ENCODE results near the gene PXDC1.
"Not testable (repeated sequence)": the region's sequence is repeated elsewhere in the genome, so short reads cannot be mapped to it uniquely, and the experiment has no call there.

PXDC1 gene

GRCh38 chr6:3729603-3730344 lies 21.7 kb downstream of the PXDC1 start:
- DNase-seq = no peak

GRCh38 chr6:3727593-3728108 lies 23.9 kb downstream of the PXDC1 start:
- no peak for DNase-seq

- no peak for DNase-seq
These were observed 24.5 kb downstream of the PXDC1 start for GRCh38 chr6:3727036-3727435.

DNA sequence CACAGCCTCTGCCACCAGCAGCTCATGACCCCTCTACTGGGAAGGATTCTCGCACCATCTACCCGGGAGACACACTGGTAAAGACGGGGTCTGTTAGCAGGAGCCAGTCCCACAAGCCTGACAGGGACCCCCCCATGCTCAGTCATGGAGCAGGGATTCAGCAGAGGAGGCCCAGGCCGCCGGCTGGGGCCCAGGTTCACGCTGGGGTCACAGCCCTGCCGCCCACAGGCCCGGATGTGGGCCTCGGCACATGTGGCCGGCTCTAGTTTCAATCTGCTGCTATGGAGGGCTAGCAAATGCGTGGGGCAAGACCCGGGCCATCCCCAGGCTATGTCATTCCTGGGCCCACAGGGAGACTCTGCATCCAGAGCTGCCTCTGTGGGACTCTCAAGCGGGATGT lies 25.1 kb downstream of the PXDC1 start:
- DNase-seq = no peak

- DNase-seq = no peak
These were observed 26.1 kb downstream of the PXDC1 start for GRCh38 chr6:3725145-3726047.

DNA sequence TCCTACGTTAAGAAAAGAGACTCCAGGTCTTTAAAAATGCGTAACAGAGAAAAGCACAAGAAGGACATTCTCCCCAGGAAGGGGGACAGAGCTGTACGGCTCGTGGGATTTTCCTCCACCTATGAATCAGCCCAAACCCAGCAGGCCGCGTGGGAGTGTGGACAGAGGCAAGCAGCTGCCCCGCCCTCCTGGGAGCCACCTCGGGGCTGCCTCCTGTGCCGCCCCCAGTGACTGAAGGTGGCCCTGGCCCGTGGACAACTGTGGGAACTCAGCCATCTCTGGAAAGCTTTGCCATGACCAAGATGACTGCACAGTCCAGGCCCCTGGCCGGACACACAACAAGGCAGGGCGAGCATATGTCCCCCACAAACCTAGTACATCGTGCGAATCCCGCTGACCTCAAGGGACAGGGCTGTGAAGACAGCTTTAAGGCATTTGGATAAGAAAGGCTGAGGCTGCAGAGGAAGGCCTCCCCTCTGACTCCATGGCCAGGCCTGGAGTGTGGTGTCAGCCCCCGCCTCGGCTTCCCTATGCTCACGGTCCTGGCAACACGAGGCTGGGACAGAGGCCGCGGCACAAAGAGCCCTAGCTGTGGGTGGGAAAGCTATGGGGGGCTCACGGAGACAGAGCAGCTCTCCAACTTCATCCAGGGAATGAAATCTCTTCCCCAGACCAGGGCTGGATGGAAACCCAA lies 26.9 kb downstream of the PXDC1 start:
- DNase-seq = no peak

DNA sequence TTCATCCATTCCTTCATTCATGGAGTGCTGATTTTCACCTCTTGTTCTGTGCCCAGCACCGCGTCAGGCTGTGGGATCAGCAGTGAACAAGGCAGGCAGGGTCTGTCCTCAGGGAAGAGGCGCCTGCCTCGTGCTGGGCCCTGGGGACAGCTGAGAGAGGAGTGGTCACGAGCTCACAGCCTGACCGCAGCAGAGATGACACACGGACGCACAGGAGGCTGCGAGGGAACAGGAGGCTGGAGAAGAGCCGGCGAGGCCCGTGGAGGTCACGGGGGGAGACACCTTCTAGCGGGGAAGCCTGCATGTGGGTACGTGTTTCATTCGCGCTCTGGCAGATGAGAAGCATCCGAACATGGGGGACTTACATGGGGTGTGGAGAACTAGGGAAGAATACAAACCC lies 27.5 kb downstream of the PXDC1 start:
- no peak for DNase-seq

GRCh38 chr6:3723251-3723650 lies 28.3 kb downstream of the PXDC1 start:
- no peak for DNase-seq

DNA sequence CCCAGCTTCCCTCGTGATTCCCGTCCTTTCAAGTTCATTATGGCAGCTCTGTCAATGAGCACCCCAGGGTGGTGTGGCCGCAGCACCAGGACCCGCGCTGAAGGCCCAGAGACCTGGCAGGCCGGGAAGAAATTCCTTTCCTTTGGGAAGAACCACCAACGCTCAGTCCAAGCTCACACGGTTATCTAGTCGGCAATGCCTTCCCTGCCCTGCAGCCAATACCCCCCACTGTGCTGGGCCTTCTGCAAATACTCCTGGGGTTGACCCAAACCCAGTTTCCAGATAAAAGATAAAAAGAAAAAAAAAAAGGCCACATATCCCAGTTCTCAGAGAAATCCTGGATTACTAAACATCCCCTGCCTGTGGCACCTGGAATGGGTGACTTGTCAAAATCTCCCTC lies 28.7 kb downstream of the PXDC1 start:
- DNase-seq = no peak

DNA sequence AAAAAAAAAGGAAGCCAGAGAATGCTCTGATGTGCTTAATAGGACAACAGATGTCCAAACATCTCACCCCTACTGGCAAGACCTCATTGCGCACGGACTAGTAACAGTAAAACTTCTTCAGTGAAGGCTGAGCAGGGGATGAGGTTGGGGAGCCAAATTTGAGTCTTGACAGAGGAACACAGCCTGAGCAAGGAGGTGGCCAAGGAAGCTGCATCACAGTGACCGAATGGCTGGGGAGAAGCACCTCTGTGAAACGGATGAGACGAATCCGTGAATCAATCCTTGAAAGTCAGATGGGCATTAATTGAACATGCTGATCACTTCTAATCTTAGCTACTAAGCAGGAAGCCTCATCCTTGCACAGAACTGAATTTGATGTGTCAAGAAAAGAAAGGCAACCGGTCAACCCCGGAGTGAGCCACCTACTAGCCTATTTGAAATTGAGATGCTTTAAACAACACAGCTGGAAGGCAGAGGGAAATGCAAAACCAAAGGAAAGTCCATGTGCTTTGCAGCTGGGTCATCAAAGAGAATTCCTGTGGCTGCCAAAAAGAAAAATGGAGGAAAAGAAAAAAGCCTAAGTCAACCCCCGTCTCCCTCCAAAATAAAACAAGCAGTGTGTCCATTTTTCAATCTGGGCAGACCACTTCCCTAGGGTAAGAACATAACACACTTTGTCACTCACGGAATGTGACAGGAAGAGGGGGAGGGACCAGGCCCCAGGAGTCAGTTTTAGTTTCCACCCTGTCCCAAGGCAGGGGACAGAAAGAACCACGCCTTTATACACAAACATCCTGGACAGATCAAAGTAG lies 29.5 kb downstream of the PXDC1 start:
- DNase-seq = no peak

DNA sequence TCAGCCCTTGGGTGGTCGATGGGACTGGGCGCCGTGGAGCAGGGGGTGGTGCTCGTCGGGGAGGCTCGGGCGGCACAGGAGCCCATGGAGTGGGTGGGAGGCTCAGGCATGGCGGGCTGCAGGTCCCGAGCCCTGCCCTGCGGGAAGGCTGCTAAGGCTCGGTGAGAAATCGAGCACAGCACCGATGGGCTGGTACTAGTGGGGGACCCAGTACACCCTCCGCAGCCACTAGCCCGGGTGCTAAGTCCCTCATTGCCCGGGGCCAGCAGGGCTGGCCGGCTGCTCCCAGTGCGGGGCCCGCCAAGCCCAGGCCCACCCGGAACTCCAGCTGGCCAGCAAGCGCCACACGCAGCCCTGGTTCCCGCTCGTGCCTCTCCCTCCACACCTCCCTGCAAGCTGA lies 30.7 kb downstream of the PXDC1 start:
- not testable (repeated sequence) for DNase-seq

- no peak for DNase-seq
These were observed 31.8 kb downstream of the PXDC1 start for GRCh38 chr6:3719462-3720308.

DNA sequence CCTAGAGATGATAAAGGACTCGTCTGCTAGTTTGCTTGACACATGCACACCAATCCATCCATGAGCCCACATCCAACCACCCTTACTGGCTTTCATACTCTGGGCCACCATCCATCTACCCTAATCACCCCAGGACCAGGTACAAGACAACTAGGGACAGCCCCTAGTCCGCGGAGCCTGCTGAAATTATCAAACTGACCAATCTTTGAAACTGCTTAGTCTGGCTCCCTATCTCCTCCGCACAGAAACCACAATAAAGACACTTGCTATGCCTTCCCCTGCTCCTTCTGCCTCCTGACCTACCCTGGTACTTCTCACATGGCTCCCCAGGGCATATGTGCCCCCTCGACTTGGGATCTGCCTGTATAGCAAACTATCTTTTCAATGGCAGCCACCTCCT lies 33.1 kb downstream of the PXDC1 start:
- DNase-seq = no peak

DNA sequence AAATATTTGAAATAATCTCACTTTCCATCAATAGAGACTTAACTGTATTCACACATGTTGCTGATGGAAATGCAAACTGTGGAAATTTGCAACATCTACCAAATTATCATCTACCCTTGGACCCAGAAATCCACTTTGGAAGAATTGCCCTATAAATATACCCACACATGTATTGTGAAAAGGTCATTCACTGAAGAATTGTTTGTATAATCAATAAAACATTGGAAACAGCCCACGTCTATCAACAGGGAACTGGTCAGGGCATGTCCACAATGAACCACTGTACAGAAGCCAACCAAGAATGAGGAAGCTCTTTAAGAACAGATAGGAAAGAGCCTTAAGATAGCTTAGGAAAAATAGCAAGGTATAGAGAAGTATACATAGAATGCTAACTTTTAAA lies 36.2 kb downstream of the PXDC1 start:
- no peak for DNase-seq

GRCh38 chr6:3714768-3715167 lies 36.7 kb downstream of the PXDC1 start:
- no peak for DNase-seq

DNA sequence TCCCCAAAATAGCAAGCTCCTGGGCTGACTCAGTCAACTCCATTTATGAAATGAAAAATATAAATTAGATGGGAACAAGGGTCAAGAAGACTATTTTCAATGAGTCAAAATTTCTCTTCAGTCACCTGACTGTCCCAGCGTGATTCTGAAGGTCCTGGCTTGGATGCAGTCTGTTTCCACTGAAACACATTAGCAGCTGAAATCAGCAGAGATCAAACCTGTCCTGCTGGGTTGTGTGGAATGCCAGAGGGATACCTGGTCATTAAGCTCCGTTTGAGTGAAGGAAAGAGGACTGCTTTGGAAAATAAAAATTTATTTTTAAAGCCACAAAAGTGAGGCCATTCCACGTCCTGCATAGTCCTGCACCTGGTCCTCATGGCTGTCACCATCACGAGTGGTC lies 37.4 kb downstream of the PXDC1 start:
- no peak for DNase-seq

DNA sequence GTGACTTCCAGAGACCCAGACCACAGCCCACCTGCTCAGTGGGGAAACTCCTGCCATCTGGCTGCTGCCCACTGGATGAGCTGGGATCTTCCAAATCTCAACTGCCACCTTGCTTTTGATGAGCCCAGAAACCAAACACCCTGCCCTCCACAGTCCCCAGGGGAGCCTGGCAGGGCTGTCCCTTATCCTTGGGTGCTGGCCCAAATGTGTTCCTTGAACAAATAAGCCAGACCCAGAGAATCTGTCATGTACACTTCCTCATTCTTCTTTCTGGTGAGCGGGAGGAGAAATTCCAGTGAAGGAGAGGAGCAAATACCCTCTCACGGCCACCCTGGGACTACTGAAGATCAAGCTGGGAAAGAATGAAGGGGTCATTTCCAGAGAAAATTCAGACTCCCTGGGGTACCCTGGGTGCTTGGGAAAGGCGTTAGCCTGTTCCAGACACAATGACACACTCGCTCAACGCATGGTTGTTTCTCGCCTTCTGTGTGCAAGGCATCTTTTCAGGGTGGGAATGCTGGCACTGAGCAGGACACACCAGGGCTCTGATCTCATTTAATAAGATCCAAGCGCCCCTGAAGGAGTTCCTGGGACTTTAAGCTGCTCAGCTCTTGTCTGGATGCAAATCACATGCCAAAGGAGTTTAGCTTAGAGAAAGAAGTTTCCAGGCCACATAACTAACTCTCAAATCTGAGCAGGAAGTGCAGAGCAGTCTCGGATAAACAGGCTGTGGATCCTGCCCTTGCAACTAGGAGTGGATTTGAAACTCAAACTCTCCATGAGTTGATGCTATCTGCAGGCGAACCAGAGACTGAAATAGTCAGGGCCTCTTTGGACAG lies 38.5 kb downstream of the PXDC1 start:
- DNase-seq = no peak

DNA sequence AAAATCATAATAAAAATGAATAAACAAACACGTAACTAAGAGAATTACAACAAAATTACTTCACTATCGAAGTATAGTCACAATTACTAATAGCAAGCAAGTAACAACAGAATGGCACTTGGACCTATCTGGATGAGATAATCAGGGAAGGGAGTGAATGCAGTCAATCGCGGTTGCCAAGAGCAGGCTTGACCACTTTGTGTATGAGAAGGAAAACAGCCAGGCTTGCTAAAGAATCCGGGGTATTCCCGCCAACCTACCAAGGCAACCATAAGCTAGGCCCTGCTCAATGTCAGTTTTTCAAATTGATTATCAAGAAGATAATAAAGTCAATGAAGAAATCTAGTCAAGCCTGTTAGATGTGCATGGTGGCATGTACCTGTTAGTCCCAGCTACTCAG lies 39.7 kb downstream of the PXDC1 start:
- no peak for DNase-seq

DNA sequence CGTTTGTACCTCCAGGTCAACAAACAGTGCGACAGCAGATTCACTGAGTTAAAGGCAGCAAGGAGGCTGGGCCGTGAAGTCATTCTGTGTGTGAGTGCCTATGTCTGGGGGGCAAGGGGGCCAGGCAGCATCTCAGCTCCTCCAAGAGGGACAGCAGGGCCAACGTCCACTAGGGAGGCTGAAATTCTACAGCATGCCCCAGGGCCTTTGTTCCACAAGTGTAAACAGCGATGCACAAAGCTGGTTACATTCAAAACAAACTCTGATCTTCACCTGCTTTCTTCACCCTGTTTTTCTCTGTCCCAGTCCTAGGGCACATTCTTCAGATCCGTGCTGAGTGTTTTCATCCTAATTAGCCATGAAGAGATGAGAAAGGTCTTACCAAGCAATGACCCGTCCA lies 41.1 kb downstream of the PXDC1 start:
- DNase-seq = no peak

- no peak for DNase-seq
These were observed 43.0 kb downstream of the PXDC1 start for GRCh38 chr6:3708540-3708939.

Data from activated CD4-positive, alpha-beta T cell treated with anti-CD3 and anti-CD28 coated beads, Interleukin-2, amount 50 U/mL, for 4 hours (primary cell).